SK-N-SH (cell line): ENCODE data around the gene MAPK11. TPM values are rescaled to one million over a fixed set of nuclear protein-coding genes. Genes with fewer than 3 reads are reported as not detected.

ENCODE experiments used
- CTCF ChIA-PET: fragments of 300-600, 350-600 bp; formaldehyde crosslinking; extraction: SDS; loops from one replicate; lab custom pipeline; 2021; lab: Yijun Ruan, JAX
- POLR2A ChIA-PET: fragments of 350-600 bp; sonication (Branson Sonifier 250); formaldehyde crosslinking; extraction: SDS; loops from one replicate; lab custom pipeline; 2020; ENCODE audit warnings: antibody characterized with exemption, inconsistent platforms; lab: Yijun Ruan, JAX
- DNase-seq: peaks from one replicate; pipeline ENCODE4 v3.0.0; 2012
- H2AFZ ChIP-seq: fragments of 200-600 bp; sonication (generic); 2 replicates; pipeline ENCODE4 v1.8.1; 2016; ENCODE audit warnings: antibody characterized with exemption, mild to moderate bottlenecking, low read depth
- H3F3A ChIP-seq: fragments of 200-600 bp; sonication (generic); replicated peaks from 2 replicates; pipeline ENCODE3; 2016; ENCODE audit warnings: antibody characterized with exemption, mild to moderate bottlenecking; ENCODE audit not compliant: insufficient read depth
- H3K27ac ChIP-seq, 2 experiments: fragments of 200-500 bp in 1 of 2; fragments of 200-600 bp in 1 of 2; sonication (Bioruptor generic) in 1 of 2; sonication (generic), shearing (Covaris generic) in 1 of 2; 2 replicates each; pipeline versions ENCODE4 v1.5.1 to v1.6.1; 2014 to 2016; ENCODE audit warnings: low read depth in 2 of 2, inconsistent platforms in 1 of 2, low read length in 1 of 2, mild to moderate bottlenecking in 1 of 2, mixed read lengths in 1 of 2
- H3K27me3 ChIP-seq: fragments of 200-600 bp; sonication (generic), shearing (Covaris generic); 2 replicates; pipeline ENCODE4 v1.6.1; 2016; ENCODE audit warnings: mixed run types; ENCODE audit not compliant: insufficient read depth
- H3K36me3 ChIP-seq, 2 experiments: fragments of 200-500 bp in 1 of 2; fragments of 200-600 bp in 1 of 2; sonication (Bioruptor generic) in 1 of 2; sonication (generic) in 1 of 2; replicated peaks in 1 of 2; 2 replicates each; pipeline versions ENCODE3 to v1.5.1; 2014 to 2016; ENCODE audit warnings: low read length in 1 of 2, mild to moderate bottlenecking in 1 of 2; ENCODE audit not compliant: insufficient read depth in 2 of 2, control insufficient read depth in 1 of 2
- H3K4me1 ChIP-seq, 2 experiments: fragments of 200-500 bp in 1 of 2; fragments of 200-600 bp in 1 of 2; sonication (Bioruptor generic) in 1 of 2; sonication (generic), shearing (Covaris generic) in 1 of 2; 2 replicates each; pipeline versions ENCODE4 v1.5.1 to v1.6.1; 2014 to 2016; ENCODE audit warnings: low read depth in 1 of 2, low read length in 1 of 2, mixed run types in 1 of 2; ENCODE audit not compliant: insufficient read depth in 2 of 2, control insufficient read depth in 1 of 2
- H3K4me2 ChIP-seq: fragments of 200-600 bp; sonication (generic), shearing (Covaris generic); 2 replicates; pipeline ENCODE4 v1.6.1; 2017; ENCODE audit warnings: mixed run types
- H3K4me3 ChIP-seq, 2 experiments: fragments of 200-500 bp in 1 of 2; fragments of 200-600 bp in 1 of 2; sonication (Bioruptor generic) in 1 of 2; sonication (generic), shearing (Covaris generic) in 1 of 2; 2 replicates each; pipeline versions ENCODE4 v1.5.1 to v1.8.1; 2014 to 2016; ENCODE audit warnings: low read depth in 2 of 2, inconsistent platforms in 1 of 2, low read length in 1 of 2, mild to moderate bottlenecking in 1 of 2, mixed read lengths in 1 of 2, moderate library complexity in 1 of 2
- H3K79me2 ChIP-seq: fragments of 200-600 bp; sonication (generic); 2 replicates; pipeline ENCODE4 v1.8.1; 2017; ENCODE audit warnings: mild to moderate bottlenecking; ENCODE audit not compliant: insufficient read depth
- H3K9ac ChIP-seq: fragments of 200-600 bp; sonication (generic); 2 replicates; pipeline ENCODE4 v1.6.1; 2017; ENCODE audit warnings: mixed run types
- H3K9me2 ChIP-seq: fragments of 200-600 bp; sonication (generic); 2 replicates; pipeline ENCODE4 v1.6.1; 2017; ENCODE audit warnings: mixed run types
- H3K9me3 ChIP-seq: fragments of 200-600 bp; sonication (generic); 2 replicates; pipeline ENCODE4 v1.6.1; 2017; ENCODE audit warnings: mixed run types, mild to moderate bottlenecking, moderate library complexity
- H4K20me1 ChIP-seq: fragments of 200-600 bp; sonication (generic); 2 replicates; pipeline ENCODE4 v1.6.1; 2017; ENCODE audit warnings: mild to moderate bottlenecking, mixed run types; ENCODE audit not compliant: insufficient read depth
- CHD2 ChIP-seq: fragments of 150-350 bp; IDR thresholded peaks from 2 replicates; pipeline ENCODE4 v1.6.1; 2018; ENCODE audit warnings: low read length; ENCODE audit not compliant: partially characterized antibody
- ELF1 ChIP-seq: IDR thresholded peaks from 2 replicates; pipeline ENCODE4 v1.4.0; 2012
- EP300 ChIP-seq, 2 experiments: IDR thresholded peaks; 2 replicates each; pipeline versions ENCODE4 v1.4.0 to v1.6.1; 2012; ENCODE audit warnings: borderline replicate concordance in 1 of 2, low read depth in 1 of 2, low read length in 1 of 2
- EZH2phosphoT487 ChIP-seq: fragments of 200-600 bp; sonication (generic); IDR thresholded peaks from 2 replicates; pipeline ENCODE4 v1.6.1; 2017; ENCODE audit warnings: low read depth, mixed run types, mild to moderate bottlenecking, antibody characterized with exemption, moderate library complexity, borderline replicate concordance
- FOSL2 ChIP-seq: IDR thresholded peaks from 2 replicates; pipeline ENCODE4 v1.4.0; 2012; ENCODE audit warnings: low read depth, mild to moderate bottlenecking, moderate library complexity, borderline replicate concordance
- FOXJ3 ChIP-seq: sonication (generic); formaldehyde crosslinking; IDR thresholded peaks from 2 replicates; pipeline ENCODE4 v1.5.1; 2020; ENCODE audit warnings: mild to moderate bottlenecking, missing genetic modification reagents
- FOXM1 ChIP-seq: IDR thresholded peaks from 2 replicates; pipeline ENCODE4 v1.4.0; 2012; ENCODE audit warnings: low read depth, mild to moderate bottlenecking
- GABPA ChIP-seq: IDR thresholded peaks from 2 replicates; pipeline ENCODE4 v1.4.0; 2012; ENCODE audit warnings: low read depth, mild to moderate bottlenecking
- GATA2 ChIP-seq: sonication (generic); formaldehyde crosslinking; IDR thresholded peaks from 2 replicates; pipeline ENCODE4 v1.5.0; 2020; ENCODE audit warnings: mild to moderate bottlenecking, missing genetic modification reagents
- JUND ChIP-seq: IDR thresholded peaks from 2 replicates; pipeline ENCODE4 v1.4.0; 2012
- MEF2A ChIP-seq: IDR thresholded peaks from 2 replicates; pipeline ENCODE4 v1.4.0; 2012; ENCODE audit warnings: low read depth, borderline replicate concordance
- NFIC ChIP-seq: IDR thresholded peaks from 2 replicates; pipeline ENCODE4 v1.4.0; 2012; ENCODE audit warnings: borderline replicate concordance
- NRF1 ChIP-seq: IDR thresholded peaks from 2 replicates; pipeline ENCODE4 v1.6.1; 2012; ENCODE audit warnings: low read depth, mild to moderate bottlenecking, low read length
- POLR2AphosphoS5 ChIP-seq: IDR thresholded peaks from 2 replicates; pipeline ENCODE4 v1.6.1; 2012; ENCODE audit warnings: low read depth, low read length
- RAD21 ChIP-seq: IDR thresholded peaks from 2 replicates; pipeline ENCODE4 v1.6.1; 2012; ENCODE audit warnings: mild to moderate bottlenecking, low read length
- RCOR1 ChIP-seq: fragments of 150-350 bp; IDR thresholded peaks from 2 replicates; pipeline ENCODE4 v1.6.1; 2017; ENCODE audit warnings: antibody characterized with exemption, low read length
- RFX5 ChIP-seq: IDR thresholded peaks from 2 replicates; pipeline ENCODE4 v1.6.1; 2012; ENCODE audit warnings: mild to moderate bottlenecking, improper control_type of control experiment, low read length
- RXRA ChIP-seq: IDR thresholded peaks from 2 replicates; pipeline ENCODE4 v1.4.0; 2012; ENCODE audit warnings: low read depth, mild to moderate bottlenecking, borderline replicate concordance
- SIN3A ChIP-seq: IDR thresholded peaks from 2 replicates; pipeline ENCODE4 v1.6.1; 2012; ENCODE audit warnings: low read depth, mild to moderate bottlenecking, low read length, moderate library complexity, borderline replicate concordance
- SMC3 ChIP-seq: IDR thresholded peaks from 2 replicates; pipeline ENCODE4 v1.6.1; 2012; ENCODE audit warnings: low read depth, low read length, improper control_type of control experiment
- TCF12 ChIP-seq: IDR thresholded peaks from 2 replicates; pipeline ENCODE4 v1.4.0; 2012
- TEAD4 ChIP-seq: IDR thresholded peaks from 2 replicates; pipeline ENCODE4 v1.4.0; 2012; ENCODE audit warnings: mild to moderate bottlenecking, borderline replicate concordance; ENCODE audit not compliant: insufficient read depth
- YY1 ChIP-seq: IDR thresholded peaks from 2 replicates; pipeline ENCODE4 v1.4.0; 2012; ENCODE audit warnings: low read depth, mild to moderate bottlenecking
- WGBS: methylation state at CpG from one replicate; pipeline ENCODE4 v1.1.6; 2017; ENCODE audit warnings: low lambda C conversion rate; 5-methylcytosine and 5-hydroxymethylcytosine counted together
- polyA plus RNA-seq, 3 experiments: library from polyadenylated mRNA; depleted of rRNA; stranded (reverse); fragments of >200 nt; gene quantifications; 2 replicates each; pipeline ENCODE4 v1.2.3, GENCODE V29; 2012
- TF ChIP-seq, protein P1 (sequence below): IDR thresholded peaks from 2 replicates; pipeline ENCODE4 v1.4.0; 2012; ENCODE audit warnings: low read depth, borderline replicate concordance
- TF ChIP-seq, protein P2 (sequence below): fragments of 200-600 bp; sonication (generic); IDR thresholded peaks from 2 replicates; pipeline ENCODE4 v1.6.1; 2017; ENCODE audit warnings: antibody characterized with exemption, mild to moderate bottlenecking, moderate library complexity
- TF ChIP-seq, protein P3 (sequence below): fragments of 150-350 bp; IDR thresholded peaks from 2 replicates; pipeline ENCODE4 v1.6.1; 2016; ENCODE audit warnings: mild to moderate bottlenecking, low read depth, low read length
- TF ChIP-seq, protein P4 (sequence below): fragments of 150-350 bp; IDR thresholded peaks from 2 replicates; pipeline ENCODE4 v1.6.1; 2017; ENCODE audit warnings: antibody characterized with exemption, low read length, low read depth, borderline replicate concordance
- TF ChIP-seq, protein P5 (sequence below): IDR thresholded peaks from 2 replicates; pipeline ENCODE4 v1.4.0; 2012; ENCODE audit warnings: low read depth

Gene MAPK11
- polyA plus RNA-seq, 1 of the 3 experiments (the other 2 are of a cell fraction) = 36.0 TPM

DNA sequence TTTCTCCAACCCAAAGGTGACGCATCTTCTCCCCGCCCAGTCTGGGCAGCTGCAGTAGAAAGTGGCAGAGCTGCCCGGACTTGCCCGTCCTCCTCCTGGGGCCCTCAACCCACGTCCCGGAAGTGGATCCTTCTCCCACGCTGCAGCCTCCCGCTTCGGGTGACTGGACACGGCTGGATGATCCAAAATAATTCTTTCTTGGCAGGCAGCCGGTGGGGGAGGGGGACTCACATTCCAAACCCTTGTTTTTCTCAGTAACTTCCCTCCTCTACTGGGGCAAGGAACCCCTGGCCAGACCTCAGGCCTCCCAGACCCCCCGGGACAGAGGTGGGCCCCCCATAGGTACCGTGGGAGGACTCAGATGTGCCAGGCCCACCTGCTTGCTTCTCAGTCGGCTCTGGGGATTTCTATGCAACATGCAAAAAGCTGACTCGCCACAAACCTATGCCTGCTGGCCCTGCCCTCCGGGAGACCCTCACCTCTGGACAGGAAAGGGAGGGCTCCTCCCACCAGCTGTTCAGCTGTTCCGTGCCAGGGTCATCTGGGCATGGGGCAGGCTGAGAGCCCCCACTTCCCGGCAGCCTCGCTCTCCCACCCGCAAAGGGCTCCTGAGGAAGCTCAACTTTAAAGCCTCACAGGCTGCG is 35.9 kb upstream of the MAPK11 start:
- peak; percentile 77 for DNase-seq
- WGBS = 1% methylated on average over 9 of the region's 21 CpGs
- Histone ChIP-seq H3K4me3 (peak overlapping the region; percentile 95 to 98), H3K9me3 (no peaks in the 10 kb centered on the region), H3K79me2 (peaks cover 59% of the 10 kb centered on the region), H2AFZ (no peak overlapping the region), H3F3A (peaks cover 21% of the 10 kb centered on the region), H3K27ac (peak overlapping the region; percentile 95 to 97), H3K27me3 (no peaks in the 10 kb centered on the region), H3K36me3 (peaks cover 3 to 10% of the 10 kb centered on the region in 2 experiments), H4K20me1 (peaks cover 33% of the 10 kb centered on the region), H3K4me2 (peak overlapping the region; percentile 100), H3K9me2 (no peaks in the 10 kb centered on the region), H3K9ac (peak overlapping the region; percentile 99), H3K4me1 (peaks cover 46 to 63% of the 10 kb centered on the region in 2 experiments; a peak in 3 of 4 replicates)
- POLR2A ChIA-PET = interaction anchor here (0.8 kb wide), 1 partner anchor 14 kb away, joined by 3 read pairs; no protein-coding TSS in a partner anchor
- CTCF ChIA-PET = interaction anchor here (1.0 to 4.1 kb wide), 6 partner anchors 18 to 54 kb away, joined by 3 to 28 read pairs (median 4); no protein-coding TSS in a partner anchor
- peak; percentile 82 for TF ChIP-seq POLR2AphosphoS5
- peak; percentile 68 for TF ChIP-seq TEAD4
- no peak; the same call in 1 of the 2 replicates for TF ChIP-seq JUND
- no peak for TF ChIP-seq EZH2phosphoT487
- TF ChIP-seq EP300 (IDR thresholded peaks at IDR 0.05; ENCODE audit: borderline replicate concordance in 1 of 2, low read depth in 1 of 2, low read length in 1 of 2) = peak in 1 of 2 experiments; percentile 65; a peak in 1 of 4 replicates
- TF ChIP-seq SMC3 = no peak
- TF ChIP-seq NRF1 = no peak
- 0 out of 2 replicates have a peak, but pooled peaks have one; percentile 38 for TF ChIP-seq YY1
- TF ChIP-seq, protein P1, sequence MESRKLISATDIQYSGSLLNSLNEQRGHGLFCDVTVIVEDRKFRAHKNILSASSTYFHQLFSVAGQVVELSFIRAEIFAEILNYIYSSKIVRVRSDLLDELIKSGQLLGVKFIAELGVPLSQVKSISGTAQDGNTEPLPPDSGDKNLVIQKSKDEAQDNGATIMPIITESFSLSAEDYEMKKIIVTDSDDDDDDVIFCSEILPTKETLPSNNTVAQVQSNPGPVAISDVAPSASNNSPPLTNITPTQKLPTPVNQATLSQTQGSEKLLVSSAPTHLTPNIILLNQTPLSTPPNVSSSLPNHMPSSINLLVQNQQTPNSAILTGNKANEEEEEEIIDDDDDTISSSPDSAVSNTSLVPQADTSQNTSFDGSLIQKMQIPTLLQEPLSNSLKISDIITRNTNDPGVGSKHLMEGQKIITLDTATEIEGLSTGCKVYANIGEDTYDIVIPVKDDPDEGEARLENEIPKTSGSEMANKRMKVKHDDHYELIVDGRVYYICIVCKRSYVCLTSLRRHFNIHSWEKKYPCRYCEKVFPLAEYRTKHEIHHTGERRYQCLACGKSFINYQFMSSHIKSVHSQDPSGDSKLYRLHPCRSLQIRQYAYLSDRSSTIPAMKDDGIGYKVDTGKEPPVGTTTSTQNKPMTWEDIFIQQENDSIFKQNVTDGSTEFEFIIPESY = no peak
- TF ChIP-seq GATA2 (CRISPR knock-in tag) = no peak
- 0 out of 2 replicates have a peak, but pooled peaks have one; percentile 32 for TF ChIP-seq RXRA
- TF ChIP-seq NFIC = peak; percentile 94
- TF ChIP-seq TCF12 = peak; percentile 69
- TF ChIP-seq, protein P2, sequence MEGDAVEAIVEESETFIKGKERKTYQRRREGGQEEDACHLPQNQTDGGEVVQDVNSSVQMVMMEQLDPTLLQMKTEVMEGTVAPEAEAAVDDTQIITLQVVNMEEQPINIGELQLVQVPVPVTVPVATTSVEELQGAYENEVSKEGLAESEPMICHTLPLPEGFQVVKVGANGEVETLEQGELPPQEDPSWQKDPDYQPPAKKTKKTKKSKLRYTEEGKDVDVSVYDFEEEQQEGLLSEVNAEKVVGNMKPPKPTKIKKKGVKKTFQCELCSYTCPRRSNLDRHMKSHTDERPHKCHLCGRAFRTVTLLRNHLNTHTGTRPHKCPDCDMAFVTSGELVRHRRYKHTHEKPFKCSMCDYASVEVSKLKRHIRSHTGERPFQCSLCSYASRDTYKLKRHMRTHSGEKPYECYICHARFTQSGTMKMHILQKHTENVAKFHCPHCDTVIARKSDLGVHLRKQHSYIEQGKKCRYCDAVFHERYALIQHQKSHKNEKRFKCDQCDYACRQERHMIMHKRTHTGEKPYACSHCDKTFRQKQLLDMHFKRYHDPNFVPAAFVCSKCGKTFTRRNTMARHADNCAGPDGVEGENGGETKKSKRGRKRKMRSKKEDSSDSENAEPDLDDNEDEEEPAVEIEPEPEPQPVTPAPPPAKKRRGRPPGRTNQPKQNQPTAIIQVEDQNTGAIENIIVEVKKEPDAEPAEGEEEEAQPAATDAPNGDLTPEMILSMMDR = no peak
- TF ChIP-seq MEF2A = no peak; the same call in 1 of the 2 replicates
- TF ChIP-seq RAD21 = no peak
- TF ChIP-seq CHD2 = peak; percentile 50
- TF ChIP-seq RFX5 = no peak
- TF ChIP-seq ELF1 = peak; percentile 86
- TF ChIP-seq FOXJ3 = no peak
- TF ChIP-seq RCOR1 = peak; percentile 25; the same call in 1 of the 2 replicates
- no peak for TF ChIP-seq FOXM1
- TF ChIP-seq, protein P3, sequence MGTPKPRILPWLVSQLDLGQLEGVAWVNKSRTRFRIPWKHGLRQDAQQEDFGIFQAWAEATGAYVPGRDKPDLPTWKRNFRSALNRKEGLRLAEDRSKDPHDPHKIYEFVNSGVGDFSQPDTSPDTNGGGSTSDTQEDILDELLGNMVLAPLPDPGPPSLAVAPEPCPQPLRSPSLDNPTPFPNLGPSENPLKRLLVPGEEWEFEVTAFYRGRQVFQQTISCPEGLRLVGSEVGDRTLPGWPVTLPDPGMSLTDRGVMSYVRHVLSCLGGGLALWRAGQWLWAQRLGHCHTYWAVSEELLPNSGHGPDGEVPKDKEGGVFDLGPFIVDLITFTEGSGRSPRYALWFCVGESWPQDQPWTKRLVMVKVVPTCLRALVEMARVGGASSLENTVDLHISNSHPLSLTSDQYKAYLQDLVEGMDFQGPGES = no peak
- peak; percentile 70 for TF ChIP-seq GABPA
- TF ChIP-seq SIN3A = peak; percentile 86
- TF ChIP-seq, protein P4, sequence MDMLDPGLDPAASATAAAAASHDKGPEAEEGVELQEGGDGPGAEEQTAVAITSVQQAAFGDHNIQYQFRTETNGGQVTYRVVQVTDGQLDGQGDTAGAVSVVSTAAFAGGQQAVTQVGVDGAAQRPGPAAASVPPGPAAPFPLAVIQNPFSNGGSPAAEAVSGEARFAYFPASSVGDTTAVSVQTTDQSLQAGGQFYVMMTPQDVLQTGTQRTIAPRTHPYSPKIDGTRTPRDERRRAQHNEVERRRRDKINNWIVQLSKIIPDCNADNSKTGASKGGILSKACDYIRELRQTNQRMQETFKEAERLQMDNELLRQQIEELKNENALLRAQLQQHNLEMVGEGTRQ = no peak
- TF ChIP-seq FOSL2 = peak; percentile 64; the same call in 1 of the 2 replicates
- TF ChIP-seq, protein P5, sequence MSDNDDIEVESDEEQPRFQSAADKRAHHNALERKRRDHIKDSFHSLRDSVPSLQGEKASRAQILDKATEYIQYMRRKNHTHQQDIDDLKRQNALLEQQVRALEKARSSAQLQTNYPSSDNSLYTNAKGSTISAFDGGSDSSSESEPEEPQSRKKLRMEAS = peak; percentile 93
